ENCODE results near the gene ASAP2.

The ASAP2 gene

DNA sequence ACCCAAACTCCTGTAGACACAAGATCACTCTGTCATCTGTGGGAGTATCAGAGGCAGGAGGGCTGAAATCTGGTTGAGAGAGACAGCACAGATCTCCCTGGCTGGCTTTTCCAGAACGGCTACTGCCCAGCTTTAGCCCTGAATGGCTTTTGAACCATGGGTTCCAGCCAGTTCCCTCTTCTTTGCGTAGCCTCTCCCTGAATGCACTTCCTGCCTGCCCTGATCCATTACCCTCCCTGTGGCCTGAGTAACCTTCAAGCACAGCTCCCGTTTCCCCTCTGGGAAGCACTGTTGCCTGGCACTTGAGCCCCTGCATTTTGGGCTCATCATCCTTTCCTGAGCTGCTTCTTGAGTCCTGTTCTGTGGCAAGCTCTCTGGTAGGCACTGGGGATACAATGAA, 68.8 kb downstream of the ASAP2 start:
- DNase-seq (ENCODE audit: low spot score): no peak

DNA sequence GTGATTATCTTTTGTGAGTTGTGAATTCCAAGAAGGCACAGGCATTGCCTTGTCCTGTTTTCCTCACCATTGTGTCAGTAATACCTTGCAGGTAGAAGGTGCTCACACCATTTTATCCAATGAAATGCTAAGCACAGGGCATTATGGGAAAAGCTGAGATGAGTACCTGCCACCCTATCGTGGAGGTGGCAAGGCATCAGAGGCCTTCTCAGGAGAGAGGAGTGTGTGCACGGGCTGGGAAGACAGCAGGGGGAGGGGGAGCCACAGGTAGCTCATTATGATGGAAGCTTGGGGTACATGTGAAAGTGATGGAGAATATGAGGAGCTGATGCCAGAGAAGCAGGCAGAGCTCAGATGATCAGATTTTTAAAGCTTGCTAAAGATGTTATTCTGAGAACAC, 69.5 kb downstream of the ASAP2 start:
- DNase-seq (ENCODE audit: low spot score): no peak

GRCh38 chr2:9276901-9277451, 70.4 kb downstream of the ASAP2 start:
- DNase-seq (ENCODE audit: low spot score): no peak

DNA sequence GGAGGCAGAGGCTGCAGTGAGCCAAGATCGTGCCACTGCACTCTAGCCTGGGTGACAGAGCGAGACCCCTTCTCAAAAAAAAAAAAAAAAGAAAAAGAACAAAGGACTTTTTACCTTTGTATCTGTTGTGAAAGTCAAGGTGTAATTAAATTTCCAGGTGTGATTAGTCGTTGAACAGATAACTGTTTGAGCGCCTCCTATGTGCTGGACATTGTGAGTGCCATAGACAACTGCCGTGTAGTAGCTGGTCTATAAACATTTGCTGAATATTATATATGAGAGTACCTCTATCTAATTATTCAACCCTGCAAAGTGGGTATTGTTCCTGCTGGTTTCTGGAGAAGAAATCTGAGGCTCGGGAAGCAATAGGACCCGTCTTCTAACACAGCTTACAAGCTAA, 71.8 kb downstream of the ASAP2 start:
- no peak for DNase-seq (ENCODE audit: low spot score)

DNA sequence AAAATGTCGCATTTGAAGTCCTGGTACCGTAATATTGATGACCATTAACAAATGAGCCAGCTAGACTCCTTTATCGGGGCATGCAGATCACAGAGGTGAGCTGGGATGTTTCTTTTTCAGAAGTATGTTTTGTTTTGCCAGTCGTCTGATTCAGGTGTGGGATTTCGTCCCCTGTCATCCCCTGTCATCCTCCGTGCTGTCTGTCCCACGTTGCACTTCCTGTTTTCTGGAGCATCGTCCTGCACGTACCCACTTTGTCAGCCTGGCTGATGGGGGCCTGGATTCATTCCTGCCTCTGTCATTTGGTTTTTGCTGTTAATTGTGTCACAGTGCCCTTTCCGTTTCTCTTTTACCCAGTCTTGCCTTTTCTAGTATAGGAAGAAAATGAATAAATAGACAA, 72.8 kb downstream of the ASAP2 start:
- no peak for DNase-seq (ENCODE audit: low spot score)

- no peak for DNase-seq (ENCODE audit: low spot score)
Observed at GRCh38 chr2:9280224-9280623, 73.6 kb downstream of the ASAP2 start.

DNA sequence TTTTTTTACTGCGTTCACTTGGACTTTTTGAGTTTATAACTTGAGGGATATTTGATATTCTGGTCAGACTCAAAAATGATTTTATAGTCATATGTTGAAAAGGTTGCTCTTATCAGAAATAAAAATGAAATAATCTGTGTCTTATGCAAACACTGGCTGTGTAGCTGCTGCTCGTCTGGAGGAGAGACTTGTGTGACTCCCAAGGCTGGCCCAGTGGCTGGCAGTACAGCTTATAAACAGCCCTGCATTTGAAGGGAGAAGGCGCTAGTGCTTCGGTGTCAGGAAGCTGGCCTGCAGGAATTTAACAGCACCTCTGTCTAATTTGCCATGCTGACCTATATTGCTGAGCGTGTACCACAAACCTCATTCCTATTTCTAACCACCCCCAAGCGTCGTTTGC, 74.5 kb downstream of the ASAP2 start:
- DNase-seq (ENCODE audit: low spot score): no peak

DNA sequence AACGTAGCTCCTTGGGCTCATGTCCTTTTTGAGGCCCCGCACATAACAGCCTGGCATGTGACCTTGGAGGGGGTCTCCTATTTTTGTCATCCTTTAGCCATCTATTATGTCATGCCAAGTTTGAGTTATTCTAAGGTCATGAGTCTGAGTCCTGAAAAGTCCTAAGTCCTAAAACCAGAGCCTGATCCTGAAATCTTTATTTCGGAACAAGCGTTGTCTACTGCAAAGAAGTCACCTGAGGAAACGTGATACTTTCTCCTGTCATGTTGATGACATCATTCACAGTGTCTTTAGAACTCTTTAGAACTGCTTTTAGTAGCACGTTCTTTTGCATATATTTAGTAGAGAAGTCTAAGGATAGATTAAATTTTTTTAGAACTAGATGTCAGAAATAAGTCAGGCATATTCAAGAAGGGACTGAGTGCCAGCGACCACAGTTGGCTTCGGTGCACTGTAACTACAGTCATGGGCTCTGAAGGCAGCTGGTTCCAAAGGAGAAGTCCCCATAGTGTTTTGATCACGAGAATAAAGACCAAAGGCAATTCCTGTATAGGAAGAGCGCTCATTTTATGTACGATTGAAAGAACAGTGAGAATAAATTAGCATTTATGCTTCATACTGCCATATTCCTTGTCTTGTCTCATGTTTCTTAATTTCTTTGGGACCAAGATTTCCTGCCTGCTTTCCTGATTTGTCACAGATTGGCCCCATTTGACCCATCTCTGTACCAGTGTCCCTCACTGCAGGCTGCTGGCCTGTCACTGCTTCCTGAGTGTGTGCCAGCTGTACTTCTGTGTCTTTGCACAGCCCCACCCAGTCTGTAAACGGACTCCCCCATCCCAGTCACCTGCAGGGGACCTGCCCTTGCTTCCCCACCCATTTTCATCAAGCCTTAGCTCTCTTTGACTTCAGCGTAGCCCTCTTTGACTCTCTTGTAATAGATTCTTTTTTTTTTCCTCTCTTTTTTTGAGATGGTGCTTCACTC, 75.8 kb downstream of the ASAP2 start:
- no peak for DNase-seq (ENCODE audit: low spot score)

DNA sequence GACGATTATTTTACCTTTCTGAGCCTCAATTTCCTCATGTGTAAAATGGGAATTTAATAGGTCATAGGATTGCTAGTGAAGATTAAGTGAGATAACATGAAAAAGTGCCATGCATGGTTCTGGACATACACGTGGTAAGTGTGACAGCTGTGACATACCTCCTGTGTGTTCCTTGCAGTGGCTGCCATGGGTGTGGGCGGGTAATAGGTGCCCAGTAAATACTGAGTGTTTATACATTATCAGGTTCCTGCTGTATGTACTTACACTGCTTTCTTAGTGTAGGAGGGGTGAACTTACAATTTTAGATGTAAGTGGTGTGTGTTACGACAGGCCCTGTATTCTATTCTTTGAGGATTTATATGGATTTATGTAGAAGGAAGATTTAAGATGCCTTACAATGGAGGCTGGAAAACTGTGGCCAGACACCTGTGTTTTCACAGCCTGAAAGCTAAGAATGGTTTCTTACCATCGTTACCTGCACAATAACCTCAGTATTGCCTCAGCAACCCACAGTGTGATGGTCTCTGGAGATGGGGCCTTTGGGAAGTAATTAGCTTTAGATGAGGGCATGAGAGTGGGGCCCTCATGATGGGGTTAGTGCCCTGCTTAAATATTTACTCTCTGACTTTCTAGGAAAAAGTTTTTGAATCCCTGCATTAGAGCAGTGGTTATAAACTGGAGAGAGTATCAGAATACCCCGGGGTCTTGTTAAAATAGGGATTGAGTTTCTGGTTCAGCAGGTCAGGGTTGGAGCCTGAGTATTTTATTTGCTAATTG, 78.1 kb downstream of the ASAP2 start:
- no peak for DNase-seq (ENCODE audit: low spot score)

GRCh38 chr2:9285385-9285920, 78.8 kb downstream of the ASAP2 start:
- no peak for DNase-seq (ENCODE audit: low spot score)

- DNase-seq (ENCODE audit: low spot score): no peak
Observed at GRCh38 chr2:9285921-9286320, 79.3 kb downstream of the ASAP2 start.

GRCh38 chr2:9286554-9287399, 80.2 kb downstream of the ASAP2 start:
- no peak for DNase-seq (ENCODE audit: low spot score)

- no peak for DNase-seq (ENCODE audit: low spot score)
Observed at GRCh38 chr2:9287400-9288045, 80.9 kb downstream of the ASAP2 start.

- no peak for DNase-seq (ENCODE audit: low spot score)
Observed at GRCh38 chr2:9288233-9288632, 81.6 kb downstream of the ASAP2 start.

GRCh38 chr2:9288681-9289338, 82.2 kb downstream of the ASAP2 start:
- no peak for DNase-seq (ENCODE audit: low spot score)

DNA sequence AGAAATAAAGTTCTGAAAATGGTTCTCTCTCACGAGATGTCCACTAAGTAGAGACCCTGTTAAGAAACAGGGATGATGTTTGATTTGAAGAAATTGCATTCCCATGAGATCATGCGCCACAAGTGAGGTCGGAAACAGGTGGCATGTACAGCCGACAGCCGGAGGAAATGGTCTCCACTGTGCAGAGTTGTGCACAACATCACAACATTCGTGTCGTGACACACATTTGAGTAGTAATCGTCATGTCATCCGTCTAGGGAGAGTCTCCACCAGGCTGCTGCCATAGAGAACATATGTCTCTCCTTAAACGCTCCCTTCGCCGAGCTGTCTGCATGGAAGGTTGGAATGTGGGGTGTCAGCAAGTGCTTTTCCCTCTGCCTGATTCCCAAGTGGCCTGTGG, 84.7 kb downstream of the ASAP2 start:
- DNase-seq (ENCODE audit: low spot score): no peak

DNA sequence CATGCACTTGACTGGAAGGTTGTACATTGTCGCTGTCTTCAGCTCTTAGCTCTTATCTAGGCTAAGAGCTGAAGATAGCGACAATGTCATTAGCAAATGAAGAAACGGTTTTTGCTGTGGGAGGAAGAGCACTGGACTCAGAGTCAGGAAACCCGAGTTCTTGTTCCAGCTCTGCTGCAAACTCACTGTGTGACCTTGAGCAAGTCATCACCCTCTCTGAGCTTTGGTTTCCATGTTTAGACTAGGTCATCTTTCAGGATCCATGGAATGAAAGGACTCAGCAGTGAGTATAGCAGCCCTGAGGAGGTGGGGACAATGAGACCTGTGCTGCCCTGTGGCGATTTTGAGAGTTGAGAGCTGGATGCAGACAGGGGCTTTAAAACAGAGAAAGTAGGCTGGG, 85.3 kb downstream of the ASAP2 start:
- no peak for DNase-seq (ENCODE audit: low spot score)

DNA sequence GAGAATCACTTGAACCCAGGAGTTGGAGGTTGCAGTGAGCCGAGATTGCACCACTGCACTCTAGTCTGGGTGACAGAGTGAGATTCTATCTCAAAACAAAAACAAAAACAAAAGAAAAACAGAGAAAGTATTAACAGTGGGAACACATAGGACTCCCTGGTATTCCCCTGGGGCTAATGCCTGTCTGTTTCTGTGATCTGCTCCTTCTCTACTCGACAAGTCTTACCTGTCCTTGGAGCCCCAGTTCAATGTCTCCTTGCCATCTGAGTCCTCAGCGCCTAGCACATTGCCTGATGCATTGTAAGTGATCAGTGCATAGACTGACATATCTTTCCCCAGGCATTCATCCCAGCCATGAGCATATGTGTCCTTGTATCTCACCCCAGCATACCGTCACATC, 85.8 kb downstream of the ASAP2 start:
- no peak for DNase-seq (ENCODE audit: low spot score)

- no peak for DNase-seq (ENCODE audit: low spot score)
Observed at GRCh38 chr2:9294764-9295163, 88.2 kb downstream of the ASAP2 start.

DNA sequence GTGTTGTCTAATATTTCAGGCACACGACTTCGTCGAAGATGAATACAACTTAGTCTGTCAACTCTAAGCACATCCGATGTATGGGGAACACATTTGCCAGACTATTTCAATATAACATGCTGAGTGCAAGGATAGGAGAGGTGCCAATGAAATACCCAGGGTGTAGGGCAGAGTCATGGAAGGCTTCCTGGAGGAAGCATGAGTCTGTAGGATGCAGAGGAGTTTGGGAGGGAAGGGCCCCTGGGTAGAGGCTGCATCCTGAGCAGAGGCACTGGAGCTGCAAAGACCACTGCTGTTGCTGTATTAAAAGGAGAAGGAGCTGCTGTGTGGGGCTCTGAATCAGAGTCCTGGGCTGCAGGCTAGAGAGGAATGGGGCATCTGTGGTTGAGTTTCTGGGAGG, 89.9 kb downstream of the ASAP2 start:
- no peak for DNase-seq (ENCODE audit: low spot score)

DNA sequence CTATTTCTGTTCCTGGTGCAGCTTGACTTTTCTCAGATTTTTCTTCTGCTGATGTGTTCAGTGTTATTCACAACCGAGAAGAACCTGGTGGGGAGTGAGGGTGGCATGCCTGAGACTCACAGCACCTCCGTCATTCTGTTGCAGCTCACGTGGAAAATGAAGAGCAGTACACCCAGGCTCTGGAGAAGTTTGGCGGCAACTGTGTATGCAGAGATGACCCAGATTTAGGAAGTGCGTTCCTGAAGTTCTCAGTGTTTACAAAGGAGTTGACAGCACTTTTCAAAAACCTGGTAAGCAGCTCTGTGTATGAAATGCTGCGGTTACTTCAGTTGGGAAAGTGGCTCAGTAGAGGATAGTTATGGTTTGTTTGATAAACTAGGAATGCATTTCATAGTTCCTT, 90.5 kb downstream of the ASAP2 start:
- no peak for DNase-seq (ENCODE audit: low spot score)
